Upper lobe of right lung (tissue), 1 donor: ENCODE data around the gene CAMK4. TPM values are rescaled to one million over a fixed set of nuclear protein-coding genes. Genes with fewer than 3 reads are reported as not detected.

ENCODE experiments used
- ATAC-seq: fragments of 200-7000 bp; cut with Tn5 transposase; one replicate; pipeline ENCODE4 v1.9.1; 2020; ENCODE audit warnings: mild to moderate bottlenecking, moderate library complexity
- DNase-seq: peaks from one replicate; pipeline ENCODE4 v3.0.0-alpha.2; 2020
- H3K27ac ChIP-seq: fragments of 200-600 bp; one replicate; pipeline ENCODE4 v1.8.0; 2022
- H3K27me3 ChIP-seq: fragments of 200-600 bp; one replicate; pipeline ENCODE4 v1.8.0; 2022; ENCODE audit warnings: mild to moderate bottlenecking
- H3K36me3 ChIP-seq: fragments of 200-600 bp; one replicate; pipeline ENCODE4 v1.8.0; 2022
- H3K4me1 ChIP-seq: fragments of 200-600 bp; one replicate; pipeline ENCODE4 v1.8.0; 2022
- H3K4me3 ChIP-seq: fragments of 200-600 bp; one replicate; pipeline ENCODE4 v1.8.0; 2022; ENCODE audit warnings: mild to moderate bottlenecking
- H3K9me3 ChIP-seq: fragments of 200-600 bp; one replicate; pipeline ENCODE4 v1.8.0; 2022
- intact Hi-C: fragments of 100-400 bp; cut with DNase I; formaldehyde crosslinking; loops from one replicate; pipeline ENCODE4 v1.11.0; 2022
- total RNA-seq: library from RNA; stranded (reverse); fragmentation: NEBNext Ultra II Directional; extraction: Animal tissue kit (Norgen Biotek cat#: 25700); gene quantifications from one replicate; pipeline ENCODE4 v1.2.1, GENCODE V29; 2021
- TF ChIP-seq, protein P1 (sequence below): fragments of 200-600 bp; IDR thresholded peaks from one replicate; pipeline ENCODE4 v1.8.0; 2022; ENCODE audit warnings: antibody characterized with exemption
- donor health status: DM: no; HTN: yes; CAD: no; lungs with severe emphysema.

Gene CAMK4
- total RNA-seq, 1 donor from 2014 or later = 3.8 TPM

DNA sequence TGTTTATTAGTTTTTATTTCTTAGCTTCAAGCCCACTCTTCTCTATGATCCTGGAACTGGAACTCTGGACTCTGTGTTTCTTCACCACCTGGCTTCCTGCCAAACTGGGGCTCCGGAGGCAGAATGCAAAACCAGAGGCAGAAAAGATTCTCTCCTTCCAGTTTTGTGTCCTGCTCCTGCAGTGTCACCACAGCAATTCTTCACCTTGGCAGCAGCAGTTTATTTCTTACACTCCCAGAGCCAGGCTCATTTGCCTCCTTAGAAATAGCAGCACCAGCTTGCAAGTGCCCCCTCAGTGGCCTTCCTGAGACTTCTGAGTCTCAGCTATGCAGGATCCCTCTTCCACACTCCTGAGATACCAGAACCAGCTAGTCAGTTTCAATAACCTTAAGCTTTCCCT, 26.7 kb upstream of the CAMK4 start:
- H3K27me3 ChIP-seq = no peaks in the 10 kb centered on the region
- H3K36me3 ChIP-seq = no peaks in the 10 kb centered on the region
- TF ChIP-seq, protein P1, sequence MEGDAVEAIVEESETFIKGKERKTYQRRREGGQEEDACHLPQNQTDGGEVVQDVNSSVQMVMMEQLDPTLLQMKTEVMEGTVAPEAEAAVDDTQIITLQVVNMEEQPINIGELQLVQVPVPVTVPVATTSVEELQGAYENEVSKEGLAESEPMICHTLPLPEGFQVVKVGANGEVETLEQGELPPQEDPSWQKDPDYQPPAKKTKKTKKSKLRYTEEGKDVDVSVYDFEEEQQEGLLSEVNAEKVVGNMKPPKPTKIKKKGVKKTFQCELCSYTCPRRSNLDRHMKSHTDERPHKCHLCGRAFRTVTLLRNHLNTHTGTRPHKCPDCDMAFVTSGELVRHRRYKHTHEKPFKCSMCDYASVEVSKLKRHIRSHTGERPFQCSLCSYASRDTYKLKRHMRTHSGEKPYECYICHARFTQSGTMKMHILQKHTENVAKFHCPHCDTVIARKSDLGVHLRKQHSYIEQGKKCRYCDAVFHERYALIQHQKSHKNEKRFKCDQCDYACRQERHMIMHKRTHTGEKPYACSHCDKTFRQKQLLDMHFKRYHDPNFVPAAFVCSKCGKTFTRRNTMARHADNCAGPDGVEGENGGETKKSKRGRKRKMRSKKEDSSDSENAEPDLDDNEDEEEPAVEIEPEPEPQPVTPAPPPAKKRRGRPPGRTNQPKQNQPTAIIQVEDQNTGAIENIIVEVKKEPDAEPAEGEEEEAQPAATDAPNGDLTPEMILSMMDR = no peak
- H3K4me1 ChIP-seq = no peaks in the 10 kb centered on the region
- ATAC-seq (no peak), DNase-seq (no peak)
- intact Hi-C loops = no loop called here
- no peak overlapping the region for H3K4me3 ChIP-seq
- H3K27ac ChIP-seq = no peak overlapping the region
- H3K9me3 ChIP-seq = no peaks in the 10 kb centered on the region

DNA sequence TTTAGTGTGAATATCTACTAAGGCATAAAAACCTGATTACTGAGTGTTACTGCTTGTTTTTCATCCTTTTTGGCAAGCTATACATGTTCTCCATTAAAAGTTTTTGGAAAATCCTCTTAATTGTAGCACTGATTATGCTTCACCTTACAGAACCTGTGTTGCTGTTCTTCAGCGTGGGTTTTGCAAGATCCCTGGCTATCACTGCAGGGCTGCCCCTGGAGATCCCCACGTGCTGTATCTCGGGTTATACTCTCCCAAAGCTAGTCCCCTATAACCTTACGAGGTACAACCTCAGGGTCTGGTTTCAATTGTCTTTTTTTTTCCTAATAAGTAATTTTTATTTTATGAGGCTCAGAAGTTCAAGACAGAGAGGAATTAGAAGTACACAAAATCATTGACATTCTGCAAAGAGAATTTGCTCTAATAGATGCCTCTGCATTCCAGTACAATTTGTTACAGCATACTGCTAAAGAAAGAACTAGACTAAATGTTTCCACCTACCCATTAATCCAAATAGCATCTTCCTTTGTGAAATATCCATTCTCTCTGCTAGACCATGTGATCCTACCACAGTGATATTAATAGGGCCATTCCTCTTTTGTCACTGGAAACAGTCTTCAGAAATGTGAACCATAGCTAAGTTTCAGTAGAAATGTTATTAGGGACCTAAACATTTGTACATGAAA, 25.8 kb upstream of the CAMK4 start:
- intact Hi-C loops = no loop called here
- ATAC-seq = no peak

DNA sequence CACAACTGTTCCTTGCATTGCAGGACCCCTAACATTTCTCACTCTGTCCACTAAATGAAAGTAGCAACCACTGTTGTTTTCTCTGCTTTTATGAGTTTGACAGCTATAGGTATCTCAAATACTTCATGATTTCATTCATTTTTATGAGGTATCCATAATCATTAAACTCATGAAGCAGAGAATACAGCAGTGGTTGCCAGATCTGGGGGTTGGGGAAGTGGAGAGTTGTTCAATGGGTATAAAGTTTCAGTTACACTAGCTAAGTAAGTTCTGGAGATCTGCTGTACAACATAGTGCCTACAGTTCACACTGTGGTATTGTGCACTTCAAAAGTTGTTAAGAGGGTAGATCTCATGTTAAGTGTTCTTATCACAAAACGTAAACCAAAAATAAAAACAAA, 23.4 kb upstream of the CAMK4 start:
- TF ChIP-seq, protein P1 = no peak
- H3K36me3 ChIP-seq = no peaks in the 10 kb centered on the region
- H3K4me3 ChIP-seq = no peak overlapping the region
- no peak overlapping the region for H3K27ac ChIP-seq
- H3K9me3 ChIP-seq = no peaks in the 10 kb centered on the region
- no peaks in the 10 kb centered on the region for H3K4me1 ChIP-seq
- no peaks in the 10 kb centered on the region for H3K27me3 ChIP-seq
- ATAC-seq (no peak), DNase-seq (no peak)
- intact Hi-C loops = no loop called here

More for the DNA sequence above, 25.8 kb upstream of the CAMK4 start:
- no peaks in the 10 kb centered on the region for H3K9me3 ChIP-seq
- H3K27me3 ChIP-seq = no peaks in the 10 kb centered on the region
- TF ChIP-seq, protein P1 = no peak
- no peaks in the 10 kb centered on the region for H3K36me3 ChIP-seq
- H3K4me3 ChIP-seq = no peak overlapping the region
- H3K27ac ChIP-seq = no peak overlapping the region
- H3K4me1 ChIP-seq = no peaks in the 10 kb centered on the region
- no peak for DNase-seq

DNA sequence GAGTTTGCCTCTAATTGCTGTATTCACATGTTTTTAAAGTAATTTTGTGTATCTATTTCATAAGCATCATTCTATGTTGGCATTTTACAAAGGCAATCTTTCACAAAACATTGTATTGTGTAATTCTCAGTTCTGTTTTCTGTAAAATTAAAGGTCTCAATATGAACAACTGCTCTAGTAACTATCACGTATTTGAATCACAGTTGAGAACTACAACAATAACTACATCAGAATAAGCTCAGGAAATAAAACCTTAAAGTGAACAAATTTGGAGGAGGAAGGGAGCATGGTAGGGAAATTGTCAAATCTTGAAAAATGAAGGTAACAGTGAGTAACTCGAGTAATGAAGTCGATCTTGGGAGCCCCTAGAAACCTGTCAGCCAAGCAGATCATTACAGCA, 22.5 kb upstream of the CAMK4 start:
- DNase-seq (no peak), ATAC-seq (no peak)
- TF ChIP-seq, protein P1 = no peak
- no peaks in the 10 kb centered on the region for H3K36me3 ChIP-seq
- no peaks in the 10 kb centered on the region for H3K4me1 ChIP-seq
- H3K9me3 ChIP-seq = no peaks in the 10 kb centered on the region
- intact Hi-C loops = no loop called here
- H3K27me3 ChIP-seq = no peaks in the 10 kb centered on the region
- no peak overlapping the region for H3K4me3 ChIP-seq
- H3K27ac ChIP-seq = no peak overlapping the region

DNA sequence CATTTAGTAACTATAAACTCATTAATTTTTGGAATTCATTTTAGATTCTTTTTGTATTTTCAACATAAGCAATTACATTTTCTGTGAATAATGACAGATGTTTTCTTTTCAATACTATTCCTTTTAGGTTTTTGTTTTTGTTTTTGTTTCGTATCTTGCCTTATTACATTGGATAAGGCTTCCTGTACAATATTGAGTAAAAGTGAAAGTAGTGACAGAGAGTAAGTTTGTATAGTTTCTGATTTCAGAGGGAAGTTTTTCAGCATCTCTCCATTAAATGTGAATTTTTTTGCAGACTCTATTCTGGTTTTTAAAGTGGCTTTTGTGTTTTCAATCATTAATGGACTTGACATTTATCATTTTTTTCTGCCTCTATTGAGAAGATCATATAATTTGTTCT, 12.8 kb upstream of the CAMK4 start:
- DNase-seq (no peak), ATAC-seq (no peak)
- Histone ChIP-seq H3K4me1 (no peaks in the 10 kb centered on the region), H3K4me3 (no peak overlapping the region), H3K27me3 (no peaks in the 10 kb centered on the region), H3K9me3 (no peaks in the 10 kb centered on the region), H3K27ac (no peak overlapping the region), H3K36me3 (no peaks in the 10 kb centered on the region)
- intact Hi-C loops = no loop called here
- TF ChIP-seq, protein P1 = no peak
